Effector memory CD4-positive, alpha-beta T cell (primary cell): ENCODE results near the gene NDUFA8.
"Not testable (repeated sequence)": the region's sequence is repeated elsewhere in the genome, so short reads cannot be mapped to it uniquely, and the experiment has no call there.

ENCODE experiments used
- DNase-seq, 3 donors: peaks; one replicate each; pipeline ENCODE4 v3.0.0-alpha.2; 2020
- H3K27ac ChIP-seq: 2 replicates; pipeline ENCODE4 v1.7.0; 2013; ENCODE audit warnings: mild to moderate bottlenecking, low read length, moderate library complexity; ENCODE audit not compliant: insufficient read depth, poor library complexity, severe bottlenecking
- H3K27me3 ChIP-seq: replicated peaks from 2 replicates; pipeline ENCODE4 v1.7.0; 2013; ENCODE audit warnings: mild to moderate bottlenecking, low read length; ENCODE audit not compliant: insufficient read depth, control insufficient read depth, poor library complexity, severe bottlenecking
- H3K36me3 ChIP-seq: 2 replicates; pipeline ENCODE4 v1.7.0; 2013; ENCODE audit warnings: mild to moderate bottlenecking, low read length, moderate library complexity; ENCODE audit not compliant: control insufficient read depth, insufficient read depth
- H3K4me1 ChIP-seq: 2 replicates; pipeline ENCODE4 v1.7.0; 2013; ENCODE audit warnings: low read length, mild to moderate bottlenecking; ENCODE audit not compliant: control insufficient read depth, insufficient read depth, poor library complexity, severe bottlenecking
- H3K4me3 ChIP-seq: 2 replicates; pipeline ENCODE4 v1.7.0; 2013; ENCODE audit warnings: low read length, low read depth, mild to moderate bottlenecking; ENCODE audit not compliant: insufficient read depth, poor library complexity, severe bottlenecking
- H3K9me3 ChIP-seq: 2 replicates; pipeline ENCODE4 v1.7.0; 2013; ENCODE audit warnings: mild to moderate bottlenecking, low read length, moderate library complexity; ENCODE audit not compliant: control insufficient read depth

The NDUFA8 gene

DNA sequence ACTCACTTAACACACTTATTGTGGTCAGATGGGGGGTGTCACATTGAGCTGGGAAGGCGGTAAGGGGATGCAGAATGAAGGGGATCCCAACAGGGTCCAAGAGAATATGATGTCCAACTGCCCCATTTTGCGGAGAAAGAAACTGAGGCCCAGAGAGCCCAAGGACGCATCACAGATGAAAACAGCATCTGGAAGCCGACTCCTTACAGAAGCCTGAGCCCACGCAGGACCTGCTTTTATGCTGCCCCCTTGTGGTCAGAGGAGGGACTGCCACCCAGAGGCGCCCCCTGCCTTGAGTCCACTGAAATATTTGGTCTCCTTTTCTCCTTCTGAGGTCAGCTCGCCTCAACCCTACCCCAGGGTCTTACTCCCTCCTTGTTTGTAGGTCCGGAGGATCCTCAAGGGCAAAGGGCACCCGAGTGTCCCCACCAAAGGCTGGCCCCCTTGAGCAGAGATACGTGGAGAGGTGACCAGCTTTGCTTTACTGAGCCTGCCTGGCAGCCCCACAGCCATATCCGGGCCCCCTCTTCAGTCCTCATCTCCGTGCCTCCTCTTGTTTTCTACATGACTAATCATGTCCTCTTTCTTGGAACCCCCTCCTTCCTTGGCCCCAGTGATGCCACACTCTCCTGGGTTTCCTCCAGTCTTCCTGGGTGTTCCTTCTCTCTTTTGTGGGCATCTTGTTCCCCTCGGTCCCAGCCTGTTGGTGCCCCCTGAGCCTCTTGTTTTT is 36.5 kb downstream of the NDUFA8 start:
- peak; percentile 43 to 60 (median 47) for DNase-seq
- no peak overlapping the region for H3K4me3 ChIP-seq
- no peaks in the 10 kb centered on the region for H3K9me3 ChIP-seq
- no peaks in the 10 kb centered on the region for H3K36me3 ChIP-seq
- no peak overlapping the region for H3K27ac ChIP-seq
- H3K27me3 ChIP-seq: no peaks in the 10 kb centered on the region
- peaks cover 9% of the 10 kb centered on the region for H3K4me1 ChIP-seq

DNA sequence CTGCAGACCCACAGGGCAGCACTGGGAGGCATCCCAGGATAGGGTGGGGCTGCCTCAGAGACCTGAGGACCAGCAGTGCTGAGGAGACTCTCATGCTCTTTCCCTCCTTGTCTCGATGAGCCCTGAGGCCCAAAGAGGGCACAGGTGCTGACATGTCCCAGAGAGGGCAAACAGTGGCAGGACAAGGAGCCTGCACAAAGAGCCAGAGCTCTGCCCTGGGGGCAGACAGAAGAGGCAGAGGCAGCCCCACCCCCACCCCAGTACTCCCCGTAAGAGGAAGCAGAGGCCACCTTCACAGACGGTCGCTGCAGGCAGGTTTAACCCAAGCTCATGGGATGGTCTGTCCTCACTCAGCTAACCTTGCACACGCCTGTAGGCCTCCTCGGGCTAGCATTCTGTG is 37.1 kb downstream of the NDUFA8 start:
- Histone ChIP-seq H3K36me3 (no peaks in the 10 kb centered on the region), H3K27me3 (no peaks in the 10 kb centered on the region), H3K4me1 (peaks cover 9% of the 10 kb centered on the region), H3K4me3 (no peak overlapping the region), H3K27ac (no peak overlapping the region), H3K9me3 (no peaks in the 10 kb centered on the region)
- DNase-seq: no peak

DNA sequence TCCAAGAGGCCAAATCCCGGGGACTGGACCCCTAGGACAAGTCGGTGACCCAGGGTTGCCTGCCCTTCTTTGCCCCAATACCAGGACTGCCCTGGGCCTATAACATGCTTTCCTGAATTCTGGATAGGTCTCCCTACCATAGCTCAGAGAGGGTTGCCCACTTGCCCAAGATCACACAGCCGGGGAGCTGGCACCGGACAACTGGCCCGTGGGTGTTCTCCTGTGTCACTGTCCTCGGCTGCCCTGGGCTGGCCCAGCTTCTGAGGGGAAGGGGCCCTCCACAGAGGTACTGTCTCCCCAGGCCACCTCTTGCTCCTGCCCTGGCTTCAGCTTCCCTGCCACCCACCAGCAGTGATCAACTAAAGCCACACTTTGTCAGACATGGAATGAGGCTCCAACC is 37.6 kb downstream of the NDUFA8 start:
- Histone ChIP-seq H3K36me3 (no peaks in the 10 kb centered on the region), H3K27ac (no peak overlapping the region), H3K4me1 (peaks cover 7% of the 10 kb centered on the region), H3K9me3 (no peaks in the 10 kb centered on the region), H3K27me3 (no peaks in the 10 kb centered on the region), H3K4me3 (no peak overlapping the region)
- no peak for DNase-seq

DNA sequence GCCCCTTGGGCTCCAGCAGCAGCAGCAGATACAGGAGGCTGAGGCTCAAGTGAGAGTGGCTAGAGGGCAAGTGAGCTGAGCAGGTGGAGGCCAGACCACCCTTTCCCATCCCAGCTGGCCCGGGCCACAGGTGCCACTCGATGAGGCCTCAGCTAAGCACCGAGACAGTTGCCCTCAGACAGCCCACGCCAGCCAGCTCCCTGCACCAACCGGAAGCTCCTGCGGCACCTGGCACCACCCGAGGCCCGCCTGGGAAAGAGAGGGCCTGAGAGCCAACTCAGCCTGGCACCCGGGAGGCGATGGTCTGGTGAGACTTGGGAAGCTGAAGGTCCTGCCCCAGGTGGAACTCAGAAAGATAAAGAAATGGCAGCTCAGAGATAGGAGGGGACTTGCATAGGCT is 38.2 kb downstream of the NDUFA8 start:
- no peaks in the 10 kb centered on the region for H3K9me3 ChIP-seq
- H3K27me3 ChIP-seq: no peaks in the 10 kb centered on the region
- H3K27ac ChIP-seq: no peak overlapping the region
- H3K36me3 ChIP-seq: no peaks in the 10 kb centered on the region
- H3K4me1 ChIP-seq: peaks cover 2% of the 10 kb centered on the region
- H3K4me3 ChIP-seq: no peak overlapping the region
- DNase-seq: no peak

DNA sequence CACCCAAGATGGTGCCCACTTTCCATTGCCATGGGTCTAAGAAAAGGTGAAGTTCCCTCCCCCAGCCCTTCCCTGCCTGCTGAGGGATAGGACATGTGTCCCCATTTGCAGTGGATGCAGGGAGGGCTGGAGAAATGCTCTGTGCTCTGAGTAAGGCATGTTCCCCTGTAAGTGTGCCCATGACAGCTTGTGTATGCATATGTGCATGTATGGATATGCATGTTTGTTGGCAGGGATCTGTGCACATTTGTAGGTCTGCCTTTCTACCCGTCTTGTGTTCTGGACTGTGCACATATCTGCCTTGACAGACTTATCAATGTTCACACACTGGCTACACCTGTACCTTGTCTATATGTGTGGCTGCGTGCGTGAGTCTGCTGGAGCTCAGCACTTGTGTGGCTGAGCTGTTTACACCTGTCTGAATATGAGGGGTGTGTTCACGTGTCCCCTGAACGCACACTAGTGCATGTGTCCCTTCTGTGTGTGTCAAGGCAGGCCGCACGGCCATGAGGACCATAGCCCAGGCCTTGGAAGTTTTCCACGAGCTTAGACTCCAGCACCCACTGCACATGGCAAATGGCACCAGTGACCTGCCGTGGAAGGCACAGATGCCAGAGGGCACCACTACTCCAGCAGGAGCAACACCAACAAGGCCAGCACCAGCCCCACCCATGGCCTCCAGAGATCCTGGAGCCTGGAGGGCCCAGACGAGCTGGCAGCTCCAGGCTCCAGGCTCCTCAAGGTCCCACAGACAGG is 39.1 kb downstream of the NDUFA8 start:
- Histone ChIP-seq H3K4me3 (no peak overlapping the region), H3K4me1 (no peaks in the 10 kb centered on the region), H3K27ac (no peak overlapping the region), H3K27me3 (no peaks in the 10 kb centered on the region), H3K9me3 (no peaks in the 10 kb centered on the region), H3K36me3 (no peaks in the 10 kb centered on the region)
- no peak for DNase-seq

DNA sequence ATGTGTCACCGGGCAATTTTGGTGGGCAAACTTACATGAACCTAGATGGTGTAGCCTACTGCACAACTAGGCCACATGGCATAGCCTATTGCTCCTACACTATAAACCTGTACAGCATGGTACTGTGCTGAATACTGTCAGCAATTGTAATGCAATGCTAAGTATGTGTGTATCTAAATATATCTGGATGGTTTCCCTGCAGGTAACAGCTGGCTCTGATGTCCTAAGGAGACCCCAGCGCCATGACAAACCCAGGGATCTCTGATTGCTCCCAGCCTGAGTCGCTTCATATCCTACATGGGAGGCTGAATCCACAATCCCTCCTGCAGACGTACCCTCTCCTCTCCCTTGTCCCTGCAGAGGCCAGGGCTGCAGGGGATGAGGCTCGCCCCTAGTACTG is 39.9 kb downstream of the NDUFA8 start:
- Histone ChIP-seq H3K36me3 (no peaks in the 10 kb centered on the region), H3K27ac (no peak overlapping the region), H3K4me3 (no peak overlapping the region), H3K4me1 (no peaks in the 10 kb centered on the region), H3K27me3 (no peaks in the 10 kb centered on the region), H3K9me3 (no peaks in the 10 kb centered on the region)
- DNase-seq: no peak

DNA sequence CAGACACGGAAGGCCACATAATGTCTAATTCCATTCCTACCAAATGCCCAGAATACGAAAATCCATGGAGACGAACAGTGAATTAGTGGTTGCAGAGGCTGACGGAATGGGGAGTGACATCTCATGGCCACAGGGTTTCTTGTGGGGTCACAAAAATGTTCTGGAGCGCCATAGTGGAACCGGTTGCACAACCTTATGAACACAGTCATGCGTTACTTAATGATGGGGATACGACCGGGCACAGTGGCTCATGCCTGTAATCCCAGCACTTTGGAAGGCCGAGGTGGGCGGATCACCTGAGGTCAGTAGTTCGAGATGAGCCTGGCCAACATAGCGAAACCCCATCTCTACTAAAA is 40.4 kb downstream of the NDUFA8 start:
- Histone ChIP-seq H3K27ac (no peak overlapping the region), H3K9me3 (no peaks in the 10 kb centered on the region), H3K4me1 (no peaks in the 10 kb centered on the region), H3K27me3 (no peaks in the 10 kb centered on the region), H3K36me3 (no peaks in the 10 kb centered on the region), H3K4me3 (no peak overlapping the region)
- DNase-seq: no peak

DNA sequence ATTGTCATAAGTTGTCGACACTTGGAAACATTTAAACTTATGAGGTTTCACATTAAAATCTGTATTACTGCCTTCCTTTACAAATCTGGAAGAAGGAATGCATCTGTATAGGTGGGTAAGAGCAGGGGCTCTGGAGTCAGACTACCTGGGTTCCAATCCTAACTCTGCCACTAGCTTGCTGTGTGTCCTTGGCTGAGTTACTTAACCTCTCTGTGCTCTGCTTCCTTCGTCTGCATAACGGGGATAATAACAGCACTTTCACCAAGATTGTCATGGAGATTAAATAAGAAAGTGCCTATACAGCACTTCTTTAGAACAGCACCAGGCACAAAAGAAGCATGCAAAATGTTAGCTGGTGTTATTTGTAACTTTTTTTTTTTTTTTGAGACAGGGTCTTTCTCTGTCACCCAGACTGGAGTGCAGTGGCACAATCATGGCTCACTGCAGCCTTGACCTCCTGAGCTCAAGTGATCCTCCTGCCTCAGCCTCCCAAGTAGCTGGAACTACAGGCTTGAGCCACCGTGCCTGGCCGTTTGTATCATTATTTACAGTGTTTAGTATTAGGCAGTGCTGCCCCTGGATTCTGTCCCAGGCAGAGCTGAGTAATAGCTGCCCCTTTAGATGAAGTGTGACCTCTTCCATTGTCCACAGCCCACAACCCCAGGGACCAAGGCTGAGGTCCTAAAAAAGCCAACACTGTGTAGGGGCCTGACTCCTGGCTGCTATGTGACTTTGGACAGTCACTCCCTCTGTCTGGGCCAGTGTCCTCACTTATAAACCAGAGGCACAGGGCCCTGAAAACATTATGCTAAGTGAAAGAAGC is 41.0 kb downstream of the NDUFA8 start:
- H3K27ac ChIP-seq: no peak overlapping the region
- no peaks in the 10 kb centered on the region for H3K4me1 ChIP-seq
- H3K36me3 ChIP-seq: no peaks in the 10 kb centered on the region
- no peak for DNase-seq
- H3K9me3 ChIP-seq: no peaks in the 10 kb centered on the region
- no peaks in the 10 kb centered on the region for H3K27me3 ChIP-seq
- H3K4me3 ChIP-seq: no peak overlapping the region

DNA sequence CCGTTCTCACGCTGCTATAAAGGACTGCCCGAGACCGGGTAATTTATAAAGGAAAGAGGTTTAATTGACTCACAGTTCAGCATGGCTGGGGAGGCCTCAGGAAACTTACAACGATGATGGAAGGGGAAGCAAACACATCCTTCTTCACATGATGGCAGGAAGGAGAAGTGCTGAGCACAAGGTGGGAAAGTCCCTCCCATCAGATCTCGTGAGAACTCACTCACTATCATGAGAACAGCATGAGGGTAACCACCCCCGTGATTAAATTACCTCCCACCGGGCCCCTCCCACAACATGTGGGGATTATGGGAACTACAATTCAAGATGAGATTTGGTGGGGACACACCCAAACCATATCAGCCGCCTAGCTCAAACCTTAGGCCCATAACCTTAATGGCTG is 42.3 kb downstream of the NDUFA8 start:
- not testable (repeated sequence) for DNase-seq, H3K9me3 ChIP-seq, H3K36me3 ChIP-seq, H3K4me3 ChIP-seq, H3K27me3 ChIP-seq, H3K4me1 ChIP-seq, H3K27ac ChIP-seq
